Small intestine (tissue), 7 donors: ENCODE data around the gene ABL1. TPM values are rescaled to one million over a fixed set of nuclear protein-coding genes. Genes with fewer than 3 reads are reported as not detected.

Experiments used
- DNase-seq, 2 donors: peaks; one replicate each; pipeline versions ENCODE4 v3.0.0 to v3.0.0-alpha.2; 2013
- FAIRE-seq: peaks from 2 replicates; lab custom pipeline; 2012; peaks lifted over from hg19 to GRCh38; lab: Jason Lieb, UNC
- H3K27ac ChIP-seq, 3 donors: one replicate each; pipeline ENCODE4 v1.5.1; 2013; ENCODE audit warnings: low read length in 2 of 3, mild to moderate bottlenecking in 2 of 3, control low read depth in 1 of 3, inconsistent platforms in 1 of 3, low read depth in 1 of 3, moderate library complexity in 1 of 3
- H3K27me3 ChIP-seq, 3 donors: one replicate each; pipeline ENCODE4 v1.6.1; 2013; ENCODE audit warnings: low read length in 3 of 3, inconsistent platforms in 1 of 3; ENCODE audit not compliant: control insufficient read depth in 3 of 3, insufficient read depth in 3 of 3
- H3K36me3 ChIP-seq, 3 donors: one replicate each; pipeline ENCODE4 v1.6.1; 2013; ENCODE audit warnings: low read length in 3 of 3, inconsistent platforms in 1 of 3, low read depth in 1 of 3, mild to moderate bottlenecking in 1 of 3, moderate library complexity in 1 of 3; ENCODE audit not compliant: control insufficient read depth in 3 of 3, insufficient read depth in 2 of 3
- H3K4me1 ChIP-seq, 3 donors: one replicate each; pipeline ENCODE4 v1.6.1; 2013; ENCODE audit warnings: low read length in 2 of 3, inconsistent platforms in 1 of 3, low read depth in 1 of 3, mild to moderate bottlenecking in 1 of 3, moderate library complexity in 1 of 3; ENCODE audit not compliant: control insufficient read depth in 3 of 3, insufficient read depth in 2 of 3
- H3K4me3 ChIP-seq, 3 donors: one replicate each; pipeline ENCODE4 v1.5.1; 2013; ENCODE audit warnings: low read length in 3 of 3, control low read depth in 1 of 3, inconsistent platforms in 1 of 3, low read depth in 1 of 3, mild to moderate bottlenecking in 1 of 3, moderate library complexity in 1 of 3
- H3K9me3 ChIP-seq, 2 donors: one replicate each; pipeline ENCODE4 v1.6.1; 2013; ENCODE audit warnings: low read depth in 1 of 2, low read length in 1 of 2; ENCODE audit not compliant: control insufficient read depth in 2 of 2, insufficient read depth in 1 of 2
- WGBS, 3 donors: extraction: QIAGEN DNeasy Blood & Tissue Kit; methylation state at CpG; one replicate each; pipeline ENCODE4 v1.1.7; 2013; 5-methylcytosine and 5-hydroxymethylcytosine counted together
- polyA plus RNA-seq, 4 donors: library from polyadenylated mRNA; stranded (reverse) in 3 of 4; unstranded in 1 of 4; fragments of 200-250 nt in 3 of 4; fragments of 120-200 nt in 1 of 4; gene quantifications; one replicate each; pipeline versions ENCODE4 v1.2.1 to v1.2.3, GENCODE V29; 2013
- donor health status: healthy with polysubstance abuse.
- donor health status: control.
- donor health status: control.
- donor health status: Bipolar disorder and iron deficiency.
- donor health status: healthy.

The ABL1 gene
- polyA plus RNA-seq, 4 donors = 8.7 to 58.1 (median 28.1) TPM

DNA sequence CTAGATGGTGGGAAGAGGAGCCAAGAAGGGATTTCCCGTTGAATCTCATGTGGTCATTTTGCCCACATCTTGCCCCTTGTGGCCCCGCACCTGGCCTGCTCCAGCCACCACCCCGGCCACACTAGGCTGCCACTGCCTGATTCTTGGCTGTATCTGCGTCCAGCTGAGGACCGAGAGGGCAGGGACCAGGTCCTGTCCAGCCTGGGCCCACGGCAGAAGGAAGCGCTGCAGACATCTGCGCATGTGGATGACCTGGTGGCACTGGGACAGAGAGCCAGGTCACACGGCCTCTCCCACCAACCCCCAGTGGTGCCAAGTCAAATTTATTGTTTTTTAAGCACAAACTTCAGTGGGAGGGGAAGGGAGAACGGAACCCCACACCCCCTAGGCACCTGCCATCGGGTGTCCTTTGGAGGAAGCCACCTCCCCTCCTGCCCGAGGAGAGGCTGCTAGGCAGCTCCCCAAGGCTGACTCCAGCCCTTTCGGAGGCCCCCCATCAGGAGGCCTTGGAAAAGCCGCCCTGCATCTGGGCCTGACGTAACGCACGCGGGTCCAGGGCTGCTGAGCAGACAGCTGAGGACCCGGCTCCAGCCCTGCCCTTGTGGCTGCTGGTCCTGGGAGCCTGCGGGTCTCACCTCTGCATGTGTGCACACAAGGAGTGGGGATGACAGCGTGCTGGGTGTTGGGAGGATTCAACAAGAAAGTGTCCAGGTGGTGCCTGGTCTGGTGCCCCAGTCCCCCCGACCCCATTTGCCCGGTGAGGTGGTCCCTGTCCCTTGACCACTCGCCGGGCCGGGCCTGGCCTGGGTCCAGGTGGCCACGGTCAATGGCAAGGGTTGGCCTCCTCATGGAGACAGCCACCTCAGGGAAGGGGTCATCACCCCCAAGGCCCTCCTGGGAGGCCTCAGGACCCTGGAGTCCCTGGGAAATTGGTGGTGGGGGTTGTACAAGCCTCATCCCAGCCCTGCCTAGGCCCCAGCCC lies 67.4 kb downstream of the ABL1 start:
- no peak overlapping the region for H3K4me3 ChIP-seq
- DNase-seq (no peak), FAIRE-seq (no peak)
- no peaks in the 10 kb centered on the region for H3K4me1 ChIP-seq
- H3K27me3 ChIP-seq = peaks cover 0 to 13% (median 3%) of the 10 kb centered on the region in 3 donors
- WGBS, 3 donors = 82 to 85% (median 83%) methylated on average over 26 to 27 of the region's 27 CpGs
- H3K27ac ChIP-seq = no peak overlapping the region
- H3K36me3 ChIP-seq = no peaks in the 10 kb centered on the region
- H3K9me3 ChIP-seq = no peaks in the 10 kb centered on the region

- Histone ChIP-seq H3K4me1 (no peaks in the 10 kb centered on the region), H3K27ac (no peak overlapping the region), H3K36me3 (no peaks in the 10 kb centered on the region), H3K9me3 (no peaks in the 10 kb centered on the region), H3K4me3 (no peak overlapping the region), H3K27me3 (peaks cover 0 to 13% (median 3%) of the 10 kb centered on the region in 3 donors)
- no peak for FAIRE-seq
- 71 to 78% (median 74%) methylated on average over 25 of the region's 25 CpGs for WGBS, 3 donors
- no peak for DNase-seq
These were observed 68.4 kb downstream of the ABL1 start for GRCh38 chr9:130903194-130904069.

GRCh38 chr9:130904070-130905044 lies 69.3 kb downstream of the ABL1 start:
- 78 to 85% (median 82%) methylated on average over 46 to 48 of the region's 48 CpGs for WGBS, 3 donors
- Histone ChIP-seq H3K36me3 (no peaks in the 10 kb centered on the region), H3K4me1 (no peaks in the 10 kb centered on the region), H3K27ac (no peak overlapping the region), H3K9me3 (no peaks in the 10 kb centered on the region), H3K4me3 (no peak overlapping the region), H3K27me3 (peaks cover 0 to 12% (median 3%) of the 10 kb centered on the region in 3 donors)
- FAIRE-seq (no peak), DNase-seq (no peak)

DNA sequence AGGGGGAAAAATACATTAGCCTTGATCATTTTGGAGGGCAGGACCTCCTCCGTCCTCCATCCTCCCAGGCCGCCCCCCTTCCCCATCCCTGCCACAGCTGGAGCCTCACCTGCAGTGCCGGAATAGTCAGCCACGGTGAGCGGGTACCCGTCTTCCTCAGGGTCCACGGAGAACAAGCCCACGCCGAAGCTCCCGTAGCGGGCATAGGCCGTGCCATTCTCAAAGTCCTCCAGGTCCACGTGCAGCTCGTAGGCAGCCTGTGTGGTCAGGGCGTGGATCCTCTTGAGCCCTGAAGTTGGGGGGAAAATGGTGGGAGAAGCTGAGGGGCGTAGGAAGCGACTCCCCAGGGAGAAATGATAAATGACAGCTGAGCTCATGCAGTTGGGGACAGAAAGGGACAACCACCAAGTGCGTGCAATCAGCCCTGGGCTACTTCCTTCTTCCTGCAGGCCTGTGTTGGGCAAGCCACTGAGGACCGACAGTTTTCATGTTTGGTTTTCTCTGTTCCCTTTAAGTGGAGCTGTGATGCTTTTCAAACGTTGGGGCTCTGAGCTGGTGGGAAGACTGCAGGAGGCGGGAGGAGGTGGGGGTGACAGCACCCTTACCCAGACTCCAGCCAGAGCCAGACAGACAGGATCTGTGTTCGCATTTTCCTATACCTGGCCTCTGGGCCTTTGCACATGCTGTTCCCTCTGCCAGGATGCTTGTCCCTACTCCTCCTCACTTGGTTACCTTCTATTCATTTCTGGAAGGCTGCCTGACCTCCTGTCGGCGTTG lies 70.3 kb downstream of the ABL1 start:
- 90 to 92% (median 90%) methylated on average over 24 of the region's 24 CpGs for WGBS, 3 donors
- Histone ChIP-seq H3K27me3 (peaks cover 0 to 8% (median 3%) of the 10 kb centered on the region in 3 donors), H3K9me3 (no peaks in the 10 kb centered on the region), H3K36me3 (no peaks in the 10 kb centered on the region), H3K4me3 (no peak overlapping the region), H3K27ac (no peak overlapping the region), H3K4me1 (no peaks in the 10 kb centered on the region)
- no peak for FAIRE-seq
- no peak for DNase-seq

DNA sequence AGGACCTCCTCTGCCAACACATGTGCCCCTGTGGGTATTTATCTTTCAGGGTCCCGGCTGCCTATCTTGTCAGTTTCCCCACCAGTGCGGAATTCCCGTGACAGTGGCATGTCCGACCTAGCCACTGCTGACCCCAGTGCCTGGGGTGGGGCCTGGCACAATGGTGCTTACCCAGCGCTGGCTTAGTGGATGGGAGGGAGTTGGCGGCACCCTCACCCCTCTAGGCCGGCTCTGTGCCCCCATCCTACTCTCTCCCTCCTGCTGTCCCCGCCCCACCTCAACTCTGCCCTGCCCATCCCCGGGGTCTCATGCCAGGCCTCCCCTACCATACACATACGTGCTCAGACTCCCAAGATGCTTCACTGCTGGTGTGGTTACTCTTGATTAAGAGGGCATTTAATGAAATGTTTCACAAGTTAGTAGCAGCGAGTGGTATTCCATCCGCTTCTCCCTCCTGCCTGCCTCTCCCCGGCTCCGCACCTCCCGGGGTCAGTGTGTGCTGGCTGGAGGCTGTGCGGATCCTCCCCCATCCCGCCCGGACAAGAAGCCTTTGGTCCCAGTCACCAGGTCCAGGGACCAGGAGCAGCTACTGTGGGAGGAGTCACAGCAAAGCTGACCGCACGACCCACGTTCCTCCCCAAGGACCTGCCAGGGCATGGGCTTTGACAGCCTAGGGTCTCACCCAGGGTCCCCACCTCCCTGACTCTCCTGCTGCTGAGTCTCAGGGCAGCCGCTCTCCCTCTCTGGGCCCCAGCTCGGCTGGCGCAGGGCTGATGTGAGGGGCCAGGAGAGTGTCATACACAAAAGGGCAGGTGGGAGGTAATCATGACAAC lies 71.1 kb downstream of the ABL1 start:
- WGBS, 3 donors = 78 to 80% (median 79%) methylated on average over 24 of the region's 24 CpGs
- H3K27me3 ChIP-seq = peaks cover 0 to 3% (median under 1%) of the 10 kb centered on the region in 3 donors
- no peaks in the 10 kb centered on the region for H3K9me3 ChIP-seq
- DNase-seq (no peak), FAIRE-seq (no peak)
- no peak overlapping the region for H3K27ac ChIP-seq
- no peaks in the 10 kb centered on the region for H3K4me1 ChIP-seq
- no peaks in the 10 kb centered on the region for H3K36me3 ChIP-seq
- H3K4me3 ChIP-seq = no peak overlapping the region

- Histone ChIP-seq H3K9me3 (no peaks in the 10 kb centered on the region), H3K36me3 (no peaks in the 10 kb centered on the region), H3K4me3 (no peak overlapping the region), H3K4me1 (no peaks in the 10 kb centered on the region), H3K27ac (no peak overlapping the region), H3K27me3 (peaks cover 0 to 3% (median 0%) of the 10 kb centered on the region in 3 donors)
- 75 to 78% (median 76%) methylated on average over 20 to 21 of the region's 21 CpGs for WGBS, 3 donors
- no peak for FAIRE-seq
- no peak for DNase-seq
These were observed 71.8 kb downstream of the ABL1 start for GRCh38 chr9:130906735-130907416.
